GM18868 (cell line): ENCODE data around the gene ZNF638.
A peak's percentile ranks its signal among the peaks of the same experiment; 100 is the strongest.
"Not testable (repeated sequence)": the region's sequence is repeated elsewhere in the genome, so short reads cannot be mapped to it uniquely, and the experiment has no call there.

Experiments
- ATAC-seq: cut with Tn5 transposase; IDR thresholded peaks from one replicate; pipeline ENCODE4 v1.9.1; 2021; ENCODE audit warnings: mild to moderate bottlenecking, moderate library complexity; ENCODE audit not compliant: unreplicated experiment

The ZNF638 gene

GRCh38 chr2:71402427-71402826 is 70.8 kb downstream of the ZNF638 start:
- ATAC-seq = no peak

- ATAC-seq = no peak
Observed at GRCh38 chr2:71409611-71410010, 78.0 kb downstream of the ZNF638 start.

GRCh38 chr2:71410696-71411095 is 79.1 kb downstream of the ZNF638 start:
- ATAC-seq = no peak

- ATAC-seq = not testable (repeated sequence)
Observed at GRCh38 chr2:71416866-71417265, 85.3 kb downstream of the ZNF638 start.

- ATAC-seq = peak; percentile 42
Observed at GRCh38 chr2:71417300-71418202, 86.0 kb downstream of the ZNF638 start.

GRCh38 chr2:71419145-71419544 is 87.6 kb downstream of the ZNF638 start:
- no peak for ATAC-seq

- ATAC-seq = no peak
Observed at GRCh38 chr2:71419976-71420375, 88.4 kb downstream of the ZNF638 start.

GRCh38 chr2:71422786-71423185 is 91.2 kb downstream of the ZNF638 start:
- ATAC-seq = no peak

- ATAC-seq = no peak
Observed at GRCh38 chr2:71423817-71424420, 92.3 kb downstream of the ZNF638 start.

- ATAC-seq = no peak
Observed at GRCh38 chr2:71426721-71427120, 95.1 kb downstream of the ZNF638 start.

GRCh38 chr2:71428472-71429383 is 97.1 kb downstream of the ZNF638 start:
- ATAC-seq = no peak

GRCh38 chr2:71445142-71445541 is 113.6 kb downstream of the ZNF638 start:
- not testable (repeated sequence) for ATAC-seq

GRCh38 chr2:71446505-71446904 is 114.9 kb downstream of the ZNF638 start:
- ATAC-seq = no peak

- no peak for ATAC-seq
Observed at GRCh38 chr2:71449343-71449742, 117.8 kb downstream of the ZNF638 start.

GRCh38 chr2:71451705-71452104 is 120.1 kb downstream of the ZNF638 start:
- ATAC-seq = no peak

- ATAC-seq = peak; percentile 46
Observed at GRCh38 chr2:71452565-71452964, 121.0 kb downstream of the ZNF638 start.

- no peak for ATAC-seq
Observed at GRCh38 chr2:71453404-71454220, 122.0 kb downstream of the ZNF638 start, which contains the start of gene DYSF. Gene DYSF, plus strand, starts transcription at chr2:71453561.

- no peak for ATAC-seq
Observed at GRCh38 chr2:71454221-71455010, 122.8 kb downstream of the ZNF638 start.

- no peak for ATAC-seq
Observed at GRCh38 chr2:71455011-71455740, 123.6 kb downstream of the ZNF638 start.
